Measurements from ENCODE around the gene DNASE1L2.
A peak's percentile ranks its signal among the peaks of the same experiment; 100 is the strongest.

The DNASE1L2 gene

GRCh38 chr16:2208308-2208707 is 27.9 kb upstream of the DNASE1L2 start:
- Mint-ChIP-seq H3K27me3 (no peaks in the 10 kb centered on the region), H3K9me3 (no peaks in the 10 kb centered on the region), H3K4me1 (peaks cover 36 to 58% of the 10 kb centered on the region in 2 donors), H3K4me3 (peak overlapping the region in 1 of 2 donors; percentile 78), H3K27ac (no peak overlapping the region), H3K36me3 (peaks cover 39 to 40% of the 10 kb centered on the region in 2 donors)
- ATAC-seq (replicated peaks) (no peak), DNase-seq (no peak)

GRCh38 chr16:2208772-2209171 is 27.5 kb upstream of the DNASE1L2 start:
- no peak overlapping the region for H3K27ac Mint-ChIP-seq
- no peak for DNase-seq
- no peak overlapping the region for H3K4me3 Mint-ChIP-seq
- ATAC-seq (replicated peaks) = no peak
- peaks cover 40 to 44% of the 10 kb centered on the region in 2 donors for H3K36me3 Mint-ChIP-seq
- no peaks in the 10 kb centered on the region for H3K9me3 Mint-ChIP-seq
- H3K4me1 Mint-ChIP-seq = peaks cover 33 to 62% of the 10 kb centered on the region in 2 donors
- H3K27me3 Mint-ChIP-seq = no peaks in the 10 kb centered on the region

GRCh38 chr16:2209258-2210008 is 26.8 kb upstream of the DNASE1L2 start:
- Mint-ChIP-seq H3K27ac (no peak overlapping the region), H3K4me1 (peaks cover 31 to 58% of the 10 kb centered on the region in 2 donors), H3K27me3 (no peaks in the 10 kb centered on the region), H3K4me3 (no peak overlapping the region), H3K36me3 (peaks cover 40 to 44% of the 10 kb centered on the region in 2 donors), H3K9me3 (no peaks in the 10 kb centered on the region)
- no peak for DNase-seq
- ATAC-seq (replicated peaks) = no peak

GRCh38 chr16:2210009-2210332 is 26.3 kb upstream of the DNASE1L2 start:
- H3K9me3 Mint-ChIP-seq = no peaks in the 10 kb centered on the region
- no peaks in the 10 kb centered on the region for H3K27me3 Mint-ChIP-seq
- peaks cover 40 to 44% of the 10 kb centered on the region in 2 donors for H3K36me3 Mint-ChIP-seq
- no peak overlapping the region for H3K27ac Mint-ChIP-seq
- H3K4me3 Mint-ChIP-seq = peak overlapping the region in 1 of 2 donors; percentile 1
- ATAC-seq (replicated peaks) (no peak), DNase-seq (no peak)
- peaks cover 29 to 54% of the 10 kb centered on the region in 2 donors for H3K4me1 Mint-ChIP-seq

- Mint-ChIP-seq H3K4me3 (peak within 1 kb of the TSS in 1 of 2 donors; percentile 1), H3K27ac (no peak within 1 kb of the TSS), H3K4me1 (peaks cover 29 to 54% of the 10 kb centered on the region in 2 donors), H3K36me3 (peaks cover 40 to 44% of the 10 kb centered on the region in 2 donors), H3K27me3 (no peaks in the 10 kb centered on the region), H3K9me3 (no peaks in the 10 kb centered on the region)
- ATAC-seq (replicated peaks) (no peak), DNase-seq (no peak)
Measured at GRCh38 chr16:2210386-2211365, 25.6 kb upstream of the DNASE1L2 start, which contains the start of gene BRICD5. Gene BRICD5 (minus strand): TSS chr16:2210863. CDS start chr16:2210833, 30 bp downstream.

- Mint-ChIP-seq H3K9me3 (no peaks in the 10 kb centered on the region), H3K27ac (peak overlapping the region; percentile 31)
Measured at GRCh38 chr16:2211923-2212347, 24.3 kb upstream of the DNASE1L2 start.

GRCh38 chr16:2212362-2213324 is 23.6 kb upstream of the DNASE1L2 start:
- H3K36me3 Mint-ChIP-seq = peaks cover 29 to 36% of the 10 kb centered on the region in 2 donors
- no peak for ATAC-seq (replicated peaks)
- no peaks in the 10 kb centered on the region for H3K9me3 Mint-ChIP-seq
- peak overlapping the region; percentile 76 for H3K27ac Mint-ChIP-seq
- DNase-seq = no peak
- H3K4me3 Mint-ChIP-seq = peak overlapping the region; percentile 77 to 80
- H3K4me1 Mint-ChIP-seq = peaks cover 23 to 36% of the 10 kb centered on the region in 2 donors
- no peaks in the 10 kb centered on the region for H3K27me3 Mint-ChIP-seq

More at GRCh38 chr16:2211923-2212347, 24.3 kb upstream of the DNASE1L2 start:
- Mint-ChIP-seq H3K4me3 (peak overlapping the region; percentile 47 to 64), H3K27me3 (no peaks in the 10 kb centered on the region), H3K4me1 (peaks cover 26 to 43% of the 10 kb centered on the region in 2 donors), H3K36me3 (peaks cover 36 to 40% of the 10 kb centered on the region in 2 donors)
- ATAC-seq (replicated peaks) (no peak), DNase-seq (no peak)

GRCh38 chr16:2213817-2214718 is 22.2 kb upstream of the DNASE1L2 start:
- Mint-ChIP-seq H3K27me3 (no peaks in the 10 kb centered on the region), H3K4me3 (peak overlapping the region; percentile 77 to 80), H3K4me1 (peaks cover 17 to 26% of the 10 kb centered on the region in 2 donors), H3K9me3 (no peaks in the 10 kb centered on the region), H3K36me3 (peaks cover 18 to 23% of the 10 kb centered on the region in 2 donors), H3K27ac (peak overlapping the region; percentile 76)
- ATAC-seq (replicated peaks) (peak; percentile 2 to 3), DNase-seq (no peak)

- Mint-ChIP-seq H3K27me3 (no peaks in the 10 kb centered on the region), H3K27ac (peak within 1 kb of the TSS; percentile 95), H3K9me3 (no peaks in the 10 kb centered on the region), H3K4me1 (peaks cover 17 to 26% of the 10 kb centered on the region in 2 donors), H3K36me3 (peaks cover 18 to 20% of the 10 kb centered on the region in 2 donors), H3K4me3 (peak within 1 kb of the TSS; percentile 87 to 89)
- DNase-seq = no peak
- ATAC-seq (replicated peaks) = no peak
Measured at GRCh38 chr16:2214719-2214968, 21.6 kb upstream of the DNASE1L2 start, which contains the start of gene PGP. Gene PGP (minus strand): TSS chr16:2214840. CDS start chr16:2214777, 63 bp downstream.

- Mint-ChIP-seq H3K9me3 (no peaks in the 10 kb centered on the region), H3K27me3 (no peaks in the 10 kb centered on the region), H3K4me3 (peak overlapping the region; percentile 87 to 89), H3K36me3 (peaks cover 14 to 17% of the 10 kb centered on the region in 2 donors), H3K4me1 (peaks cover 14 to 22% of the 10 kb centered on the region in 2 donors), H3K27ac (peak overlapping the region; percentile 69)
- DNase-seq = no peak
- ATAC-seq (replicated peaks) = no peak
Measured at GRCh38 chr16:2216330-2216729, 19.9 kb upstream of the DNASE1L2 start.

GRCh38 chr16:2223221-2223941 is 12.9 kb upstream of the DNASE1L2 start, which contains the start of gene E4F1:
Gene E4F1 (plus strand): TSS chr16:2223591. CDS start chr16:2223614, 23 bp downstream.
- H3K9me3 Mint-ChIP-seq = no peaks in the 10 kb centered on the region
- H3K27ac Mint-ChIP-seq = peak within 1 kb of the TSS; percentile 89
- H3K4me1 Mint-ChIP-seq = peaks cover 10 to 27% of the 10 kb centered on the region in 2 donors
- ATAC-seq (replicated peaks) (peak; percentile 98), DNase-seq (peak; percentile 99)
- H3K36me3 Mint-ChIP-seq = peaks cover 0 to 3% of the 10 kb centered on the region in 2 donors
- H3K4me3 Mint-ChIP-seq = peak within 1 kb of the TSS; percentile 86 to 91
- H3K27me3 Mint-ChIP-seq = no peaks in the 10 kb centered on the region

- Mint-ChIP-seq H3K9me3 (no peaks in the 10 kb centered on the region), H3K27me3 (no peaks in the 10 kb centered on the region), H3K27ac (peak overlapping the region; percentile 84), H3K4me1 (peaks cover 10 to 27% of the 10 kb centered on the region in 2 donors), H3K36me3 (peaks cover 3 to 4% of the 10 kb centered on the region in 2 donors), H3K4me3 (peak overlapping the region; percentile 86 to 91)
- peak; percentile 25 to 30 for ATAC-seq (replicated peaks)
- peak; percentile 22 for DNase-seq
Measured at GRCh38 chr16:2223942-2224486, 12.2 kb upstream of the DNASE1L2 start.

Data from stimulated activated naive B cell treated with anti-CD40 and anti-IgM and Interleukin-4, amounts not matched to agents 10 μg/mL and 1 μg/mL and 100 μg/mL, for 72 hours (primary cell).